HEK293T (cell line): Measurements from ENCODE around the gene CCDC33.
A peak's percentile ranks its signal among the peaks of the same experiment; 100 is the strongest.

Source experiments
- CTCF ChIA-PET: fragments of 350-600 bp; formaldehyde crosslinking; extraction: SDS; loops from one replicate; lab custom pipeline; 2021; ENCODE audit warnings: antibody characterized with exemption, inconsistent platforms; lab: Yijun Ruan, JAX
- POLR2A ChIA-PET: fragments of 350-600 bp; formaldehyde crosslinking; extraction: SDS; loops from one replicate; lab custom pipeline; 2020; ENCODE audit warnings: antibody characterized with exemption, inconsistent platforms; lab: Yijun Ruan, JAX
- DNase-seq: peaks from one replicate; pipeline ENCODE4 v3.0.0; 2012; ENCODE audit warnings: mixed read lengths; ENCODE audit errors: extremely low spot score
- ARNT ChIP-seq: fragments of 450-650 bp; IDR thresholded peaks from 2 replicates; pipeline ENCODE4 v1.6.1; 2017; ENCODE audit warnings: mild to moderate bottlenecking
- BHLHE40 ChIP-seq: fragments of 450-650 bp; IDR thresholded peaks from 2 replicates; pipeline ENCODE4 v1.6.1; 2016; ENCODE audit warnings: mild to moderate bottlenecking, moderate library complexity, borderline replicate concordance
- CTBP1 ChIP-seq: fragments of 450-650 bp; IDR thresholded peaks from 2 replicates; pipeline ENCODE4 v1.6.1; 2016; ENCODE audit warnings: borderline replicate concordance
- ELF4 ChIP-seq: fragments of 450-650 bp; IDR thresholded peaks from 2 replicates; pipeline ENCODE4 v1.6.1; 2017; ENCODE audit warnings: antibody characterized with exemption
- FOXA1 ChIP-seq: fragments of 450-650 bp; IDR thresholded peaks from 2 replicates; pipeline ENCODE4 v1.6.1; 2016; ENCODE audit warnings: mild to moderate bottlenecking
- FOXK2 ChIP-seq: fragments of 450-650 bp; IDR thresholded peaks from 2 replicates; pipeline ENCODE4 v1.6.1; 2016; ENCODE audit warnings: mild to moderate bottlenecking
- FOXM1 ChIP-seq: fragments of 450-650 bp; IDR thresholded peaks from 2 replicates; pipeline ENCODE4 v1.6.1; 2017; ENCODE audit warnings: mild to moderate bottlenecking, borderline replicate concordance
- HDGF ChIP-seq: fragments of 450-650 bp; IDR thresholded peaks from 2 replicates; pipeline ENCODE4 v1.6.1; 2017; ENCODE audit warnings: antibody characterized with exemption, borderline replicate concordance
- L3MBTL2 ChIP-seq: fragments of 450-650 bp; conservative IDR thresholded peaks from 2 replicates; pipeline ENCODE4 v1.6.1; 2016; ENCODE audit warnings: mild to moderate bottlenecking
- LEF1 ChIP-seq: fragments of 450-650 bp; IDR thresholded peaks from 2 replicates; pipeline ENCODE4 v1.6.1; 2017; ENCODE audit warnings: mild to moderate bottlenecking, borderline replicate concordance
- NFRKB ChIP-seq: fragments of 450-650 bp; IDR thresholded peaks from 2 replicates; pipeline ENCODE4 v1.6.1; 2016; ENCODE audit warnings: mild to moderate bottlenecking, moderate library complexity
- PKNOX1 ChIP-seq: fragments of 450-650 bp; IDR thresholded peaks from 2 replicates; pipeline ENCODE4 v1.6.1; 2016
- SP1 ChIP-seq: fragments of 450-650 bp; IDR thresholded peaks from 2 replicates; pipeline ENCODE4 v1.6.1; 2017
- SUZ12 ChIP-seq: fragments of 450-650 bp; IDR thresholded peaks from 2 replicates; pipeline ENCODE4 v1.6.1; 2016; ENCODE audit warnings: mild to moderate bottlenecking
- TARDBP ChIP-seq: fragments of 450-650 bp; IDR thresholded peaks from 2 replicates; pipeline ENCODE4 v1.6.1; 2016
- ZNF384 ChIP-seq: fragments of 450-650 bp; IDR thresholded peaks from 2 replicates; pipeline ENCODE4 v1.6.1; 2016

Gene CCDC33

GRCh38 chr15:74322558-74323180 lies 86.5 kb downstream of the CCDC33 start:
- TF ChIP-seq NFRKB (no peak), LEF1 (no peak), ZNF384 (no peak), PKNOX1 (no peak), ARNT (no peak), FOXM1 (no peak), FOXA1 (no peak), TARDBP (no peak), FOXK2 (no peak)
- CTCF ChIA-PET: interaction anchor here (0.5 to 5.4 kb wide), 15 partner anchors 9 to 372 kb away, joined by 3 to 97 read pairs (median 3); no protein-coding TSS in a partner anchor

GRCh38 chr15:74324714-74325113 lies 88.6 kb downstream of the CCDC33 start:
- no peak for DNase-seq
- ChIA-PET CTCF (no interaction called here), POLR2A (interaction anchor here (0.9 kb wide), 1 partner anchor 15 kb away, joined by 3 read pairs; no protein-coding TSS in a partner anchor)
- no peak for TF ChIP-seq HDGF

More at GRCh38 chr15:74322558-74323180, 86.5 kb downstream of the CCDC33 start:
- peak; percentile 82 for DNase-seq
- POLR2A ChIA-PET: no interaction called here

DNA sequence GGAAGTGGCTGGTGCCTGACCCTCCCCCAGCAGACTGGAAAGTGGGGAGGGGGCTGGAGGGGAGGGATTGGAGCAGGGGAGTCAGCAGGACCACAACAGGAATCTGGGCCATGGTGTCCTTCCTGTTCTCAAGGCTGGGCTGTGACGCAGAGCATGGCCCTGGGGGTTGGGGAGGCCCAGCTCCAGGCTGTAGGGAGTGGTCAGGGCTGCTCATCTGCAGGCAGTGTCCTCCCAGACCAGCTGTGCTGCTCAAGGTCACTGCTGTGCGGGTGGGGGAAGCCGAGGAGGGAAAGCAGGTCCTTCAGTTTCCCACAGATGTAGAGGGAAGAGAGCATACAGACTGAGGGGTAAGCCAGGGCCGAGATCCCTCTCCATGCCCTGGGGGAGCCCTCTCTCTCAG lies 90.6 kb downstream of the CCDC33 start:
- ChIA-PET POLR2A (no interaction called here), CTCF (no interaction called here)
- TF ChIP-seq L3MBTL2 (no peak), HDGF (no peak), SP1 (no peak), BHLHE40 (no peak), SUZ12 (no peak), ZNF384 (no peak), FOXM1 (no peak), ARNT (no peak), PKNOX1 (no peak), ELF4 (no peak), NFRKB (no peak), FOXA1 (no peak), TARDBP (no peak), LEF1 (no peak)
- DNase-seq: no peak

GRCh38 chr15:74327756-74328155 lies 91.6 kb downstream of the CCDC33 start:
- TF ChIP-seq PKNOX1 (no peak), ELF4 (no peak), CTBP1 (no peak), BHLHE40 (no peak), FOXK2 (no peak), TARDBP (no peak), SUZ12 (no peak), ARNT (no peak), L3MBTL2 (no peak), LEF1 (no peak), HDGF (no peak), SP1 (no peak)
- no peak for DNase-seq
- CTCF ChIA-PET: no interaction called here
- POLR2A ChIA-PET: no interaction called here

DNA sequence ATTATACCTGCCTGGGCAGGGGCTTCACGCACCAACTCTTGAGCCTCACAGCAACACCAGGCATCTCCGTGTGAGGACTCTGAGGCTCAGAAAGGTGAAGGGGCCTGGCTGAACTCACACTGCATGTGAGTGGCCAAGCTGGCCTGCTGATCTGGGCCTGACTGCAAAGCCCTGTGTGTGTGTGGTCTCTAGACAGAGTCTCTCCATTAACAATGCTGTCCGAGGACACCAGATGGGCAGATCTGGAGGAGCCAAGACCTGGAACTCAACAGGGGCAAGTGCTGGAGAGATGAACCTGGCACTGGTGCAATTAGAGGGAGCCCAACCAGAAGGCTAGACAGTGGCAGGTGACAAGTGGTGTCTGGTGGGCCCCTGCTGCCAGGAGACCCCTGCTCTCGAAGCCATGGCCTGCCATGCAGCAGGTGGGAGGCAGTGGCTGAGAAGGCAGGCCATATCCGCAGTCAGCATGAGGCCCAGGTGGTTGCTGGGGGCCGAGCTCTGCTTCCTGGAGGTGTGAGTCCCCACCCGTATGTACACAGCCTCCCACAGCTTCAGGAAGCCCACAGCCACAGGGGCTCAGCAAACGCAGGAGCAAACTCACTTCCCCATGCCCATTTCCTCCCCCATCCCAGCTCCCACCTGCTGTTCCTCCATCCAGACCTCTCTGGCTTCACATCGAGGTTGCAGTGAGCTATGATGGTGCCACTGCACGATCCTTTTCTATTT lies 92.4 kb downstream of the CCDC33 start:
- TF ChIP-seq ELF4 (no peak), TARDBP (no peak), NFRKB (no peak), PKNOX1 (no peak), FOXK2 (no peak)
- POLR2A ChIA-PET: no interaction called here
- CTCF ChIA-PET: interaction anchor here (2.3 kb wide), 1 partner anchor 7 kb away, joined by 7 read pairs; no protein-coding TSS in a partner anchor
- no peak for DNase-seq

GRCh38 chr15:74330861-74331408 lies 94.8 kb downstream of the CCDC33 start:
- ChIA-PET POLR2A (no interaction called here), CTCF (interaction anchor here (0.6 to 1.2 kb wide), 2 partner anchors 10 to 284 kb away, joined by 3 to 4 read pairs; no protein-coding TSS in a partner anchor)
- DNase-seq: no peak
- TF ChIP-seq FOXA1: no peak
- no peak for TF ChIP-seq TARDBP
- no peak for TF ChIP-seq LEF1
- TF ChIP-seq NFRKB: no peak
- TF ChIP-seq HDGF: no peak
